OCI-LY3 (cell line): ENCODE data around the gene PROM1.

Experiments
- H2AFZ ChIP-seq: fragments of 200-600, 300-600 bp; shearing (Covaris generic); 2 replicates; pipeline ENCODE4 v1.6.0; 2014; ENCODE audit warnings: antibody characterized with exemption, low read depth, low read length
- H3K27ac ChIP-seq: fragments of 200-600, 300-600 bp; sonication (generic); 2 replicates; pipeline ENCODE4 v1.5.1; 2014; ENCODE audit warnings: mild to moderate bottlenecking, low read length, moderate library complexity, mixed read lengths
- H3K27me3 ChIP-seq: fragments of 200-600, 300-600 bp; sonication (generic); 2 replicates; pipeline ENCODE4 v1.6.1; 2014; ENCODE audit warnings: low read depth, low read length, mixed read lengths
- H3K36me3 ChIP-seq: fragments of 200-600, 300-600 bp; sonication (generic); replicated peaks from 2 replicates; pipeline ENCODE3; 2014; ENCODE audit warnings: low read depth, low read length, mixed read lengths
- H3K4me1 ChIP-seq: fragments of 300-600, 200-600 bp; sonication (generic); 2 replicates; pipeline ENCODE4 v1.6.1; 2014; ENCODE audit warnings: low read length, mixed read lengths
- H3K4me2 ChIP-seq: fragments of 200-600, 300-600 bp; sonication (generic); 2 replicates; pipeline ENCODE4 v1.6.1; 2014; ENCODE audit warnings: low read length, mixed read lengths
- H3K4me3 ChIP-seq: fragments of 300-600, 200-600 bp; sonication (generic); 2 replicates; pipeline ENCODE4 v1.5.1; 2014; ENCODE audit warnings: antibody characterized with exemption, mild to moderate bottlenecking, low read length, moderate library complexity
- H3K79me2 ChIP-seq: fragments of 300-600, 200-600 bp; shearing (Covaris generic); 2 replicates; pipeline ENCODE4 v1.6.1; 2014; ENCODE audit warnings: mild to moderate bottlenecking, low read length, mixed read lengths
- H3K9ac ChIP-seq: fragments of 300-600, 200-600 bp; shearing (Covaris generic); 2 replicates; pipeline ENCODE4 v1.6.0; 2014; ENCODE audit warnings: mild to moderate bottlenecking, low read length, moderate library complexity
- H3K9me3 ChIP-seq: fragments of 200-600, 300-600 bp; shearing (Covaris generic); 2 replicates; pipeline ENCODE4 v1.6.1; 2014; ENCODE audit warnings: low read length, mixed read lengths; ENCODE audit not compliant: insufficient read depth
- H4K20me1 ChIP-seq: fragments of 200-600, 300-600 bp; sonication (generic); 2 replicates; pipeline ENCODE4 v1.6.1; 2016; ENCODE audit warnings: low read length, mixed read lengths; ENCODE audit not compliant: insufficient read depth
- CTCF ChIP-seq: fragments of 200-600, 300-600 bp; sonication (generic); IDR thresholded peaks from 2 replicates; pipeline ENCODE4 v1.5.1; 2014; ENCODE audit warnings: antibody characterized with exemption, low read length, low read depth
- EZH2phosphoT487 ChIP-seq: fragments of 200-600 bp; shearing (Covaris generic); IDR thresholded peaks from 2 replicates; pipeline ENCODE4 v1.6.1; 2018; ENCODE audit warnings: antibody characterized with exemption, mixed run types, low read depth

Gene PROM1

GRCh38 chr4:16083241-16084191 lies at the start of gene PROM1:
TSS of gene PROM1 (minus strand) at chr4:16084023. CDS start at chr4:16075906, 8,117 bp downstream.
- H3K9ac ChIP-seq = no peak within 1 kb of the TSS
- H3K36me3 ChIP-seq = no peaks in the 10 kb centered on the region
- H3K9me3 ChIP-seq = no peaks in the 10 kb centered on the region
- H3K4me3 ChIP-seq = no peak within 1 kb of the TSS
- no peak within 1 kb of the TSS for H2AFZ ChIP-seq
- H3K27ac ChIP-seq = no peak within 1 kb of the TSS
- H3K79me2 ChIP-seq = no peaks in the 10 kb centered on the region
- no peak for TF ChIP-seq EZH2phosphoT487
- TF ChIP-seq CTCF = no peak
- H3K4me1 ChIP-seq = peaks cover 13% of the 10 kb centered on the region
- no peaks in the 10 kb centered on the region for H4K20me1 ChIP-seq
- no peak within 1 kb of the TSS for H3K4me2 ChIP-seq
- peaks cover 26% of the 10 kb centered on the region; the same call in 1 of the 2 replicates for H3K27me3 ChIP-seq

GRCh38 chr4:16133406-16133805 lies 49.6 kb upstream of the PROM1 start:
- H3K4me3 ChIP-seq = no peak overlapping the region
- H2AFZ ChIP-seq = no peak overlapping the region
- no peaks in the 10 kb centered on the region for H4K20me1 ChIP-seq
- no peak overlapping the region for H3K4me2 ChIP-seq
- no peak overlapping the region for H3K27ac ChIP-seq
- H3K4me1 ChIP-seq = no peaks in the 10 kb centered on the region
- no peaks in the 10 kb centered on the region for H3K9me3 ChIP-seq
- no peaks in the 10 kb centered on the region for H3K36me3 ChIP-seq
- H3K9ac ChIP-seq = no peak overlapping the region
- no peaks in the 10 kb centered on the region for H3K27me3 ChIP-seq
- TF ChIP-seq EZH2phosphoT487 (no peak), CTCF (no peak)
- no peaks in the 10 kb centered on the region for H3K79me2 ChIP-seq

- Histone ChIP-seq H3K27me3 (no peaks in the 10 kb centered on the region), H2AFZ (no peak overlapping the region), H3K4me3 (no peak overlapping the region), H3K9me3 (no peaks in the 10 kb centered on the region), H3K4me2 (no peak overlapping the region), H3K27ac (no peak overlapping the region), H3K9ac (no peak overlapping the region), H4K20me1 (no peaks in the 10 kb centered on the region), H3K4me1 (no peaks in the 10 kb centered on the region), H3K79me2 (no peaks in the 10 kb centered on the region), H3K36me3 (no peaks in the 10 kb centered on the region)
- TF ChIP-seq EZH2phosphoT487 (no peak), CTCF (no peak)
Measured at GRCh38 chr4:16131293-16131692, 47.5 kb upstream of the PROM1 start.

GRCh38 chr4:16129336-16129735 lies 45.5 kb upstream of the PROM1 start:
- TF ChIP-seq CTCF (no peak), EZH2phosphoT487 (no peak)
- Histone ChIP-seq H3K4me3 (no peak overlapping the region), H3K27me3 (no peaks in the 10 kb centered on the region), H3K9ac (no peak overlapping the region), H2AFZ (no peak overlapping the region), H3K36me3 (no peaks in the 10 kb centered on the region), H3K27ac (no peak overlapping the region), H3K79me2 (no peaks in the 10 kb centered on the region), H3K9me3 (no peaks in the 10 kb centered on the region), H3K4me1 (no peaks in the 10 kb centered on the region), H3K4me2 (no peak overlapping the region), H4K20me1 (no peaks in the 10 kb centered on the region)
